Trophoblast cell (in vitro differentiated cells and primary cell): ENCODE data around the gene DES.

ENCODE experiments used
- DNase-seq, 2 donors: peaks; one replicate each; pipeline ENCODE4 v3.0.0-alpha.2; 2016
- H2AFZ ChIP-seq: 2 replicates; pipeline ENCODE4 v1.6.1; 2013; ENCODE audit warnings: low read length, moderate library complexity, mild to moderate bottlenecking; ENCODE audit not compliant: insufficient read depth, poor library complexity
- H2AK5ac ChIP-seq: 2 replicates; pipeline ENCODE4 v1.6.1; 2013; ENCODE audit warnings: mild to moderate bottlenecking, low read length
- H2BK120ac ChIP-seq: 2 replicates; pipeline ENCODE4 v1.6.1; 2013; ENCODE audit warnings: low read length, mild to moderate bottlenecking, moderate library complexity; ENCODE audit not compliant: insufficient read depth, poor library complexity
- H2BK12ac ChIP-seq: 2 replicates; pipeline ENCODE4 v1.6.1; 2013; ENCODE audit warnings: mild to moderate bottlenecking, low read length, moderate library complexity
- H2BK5ac ChIP-seq: 2 replicates; pipeline ENCODE4 v1.6.1; 2013; ENCODE audit warnings: low read length, low read depth, moderate library complexity, mild to moderate bottlenecking; ENCODE audit not compliant: poor library complexity
- H3K14ac ChIP-seq: 2 replicates; pipeline ENCODE4 v1.6.1; 2013; ENCODE audit warnings: mild to moderate bottlenecking, low read length
- H3K18ac ChIP-seq: 2 replicates; pipeline ENCODE4 v1.6.1; 2013; ENCODE audit warnings: mild to moderate bottlenecking, low read length
- H3K23ac ChIP-seq: 2 replicates; pipeline ENCODE4 v1.6.1; 2013; ENCODE audit warnings: low read length
- H3K27ac ChIP-seq: 2 replicates; pipeline ENCODE4 v1.5.1; 2013; ENCODE audit warnings: low read depth, mild to moderate bottlenecking, inconsistent platforms, low read length, moderate library complexity
- H3K27me3 ChIP-seq: 2 replicates; pipeline ENCODE4 v1.6.1; 2013; ENCODE audit warnings: inconsistent platforms, mild to moderate bottlenecking, low read length, moderate library complexity; ENCODE audit not compliant: insufficient read depth
- H3K36me3 ChIP-seq, 2 experiments: 1 replicate in 1 of 2; 2 replicates in 1 of 2; pipeline ENCODE4 v1.6.1; 2013; ENCODE audit warnings: low read length in 2 of 2, mild to moderate bottlenecking in 2 of 2, moderate library complexity in 1 of 2; ENCODE audit not compliant: insufficient read depth in 2 of 2, control insufficient read depth in 1 of 2
- H3K4ac ChIP-seq: 2 replicates; pipeline ENCODE4 v1.6.1; 2013; ENCODE audit warnings: low read depth, mild to moderate bottlenecking, low read length, moderate library complexity
- H3K4me1 ChIP-seq, 2 experiments: 1 replicate in 1 of 2; 2 replicates in 1 of 2; pipeline ENCODE4 v1.6.1; 2013; ENCODE audit warnings: low read length in 2 of 2, mild to moderate bottlenecking in 2 of 2, moderate library complexity in 1 of 2; ENCODE audit not compliant: insufficient read depth in 2 of 2, control insufficient read depth in 1 of 2
- H3K4me2 ChIP-seq: 2 replicates; pipeline ENCODE4 v1.6.1; 2013; ENCODE audit warnings: inconsistent platforms, mild to moderate bottlenecking, low read length, moderate library complexity
- H3K4me3 ChIP-seq: 2 replicates; pipeline ENCODE4 v1.5.1; 2013; ENCODE audit warnings: mild to moderate bottlenecking, low read depth, low read length, inconsistent platforms
- H3K79me1 ChIP-seq: one replicate; pipeline ENCODE4 v1.6.1; 2013; ENCODE audit warnings: low read length
- H3K79me2 ChIP-seq: 2 replicates; pipeline ENCODE4 v1.6.1; 2013; ENCODE audit warnings: low read length, mild to moderate bottlenecking; ENCODE audit not compliant: control insufficient read depth, insufficient read depth, poor library complexity
- H3K9ac ChIP-seq: 2 replicates; pipeline ENCODE4 v1.6.1; 2013; ENCODE audit warnings: mild to moderate bottlenecking, low read length
- H3K9me3 ChIP-seq: 2 replicates; pipeline ENCODE4 v1.6.1; 2013; ENCODE audit warnings: low read depth, mild to moderate bottlenecking, control low read depth, inconsistent platforms, low read length; ENCODE audit not compliant: insufficient read depth
- H4K12ac ChIP-seq: 2 replicates; pipeline ENCODE4 v1.6.1; 2013; ENCODE audit warnings: low read depth, mild to moderate bottlenecking, low read length, moderate library complexity
- H4K8ac ChIP-seq: 2 replicates; pipeline ENCODE4 v1.6.1; 2013; ENCODE audit warnings: low read depth, mild to moderate bottlenecking, low read length, moderate library complexity
- H4K91ac ChIP-seq: one replicate; pipeline ENCODE4 v1.6.1; 2013; ENCODE audit warnings: low read depth, mild to moderate bottlenecking, low read length, moderate library complexity
- WGBS: extraction: QIAGEN DNeasy Blood & Tissue Kit; methylation state at CpG from one replicate; pipeline ENCODE4 v1.1.7; 2013; ENCODE audit warnings: missing lambda C conversion rate; ENCODE audit not compliant: insufficient read length, insufficient coverage; ENCODE audit errors: extremely low coverage; 5-methylcytosine and 5-hydroxymethylcytosine counted together

Gene DES

DNA sequence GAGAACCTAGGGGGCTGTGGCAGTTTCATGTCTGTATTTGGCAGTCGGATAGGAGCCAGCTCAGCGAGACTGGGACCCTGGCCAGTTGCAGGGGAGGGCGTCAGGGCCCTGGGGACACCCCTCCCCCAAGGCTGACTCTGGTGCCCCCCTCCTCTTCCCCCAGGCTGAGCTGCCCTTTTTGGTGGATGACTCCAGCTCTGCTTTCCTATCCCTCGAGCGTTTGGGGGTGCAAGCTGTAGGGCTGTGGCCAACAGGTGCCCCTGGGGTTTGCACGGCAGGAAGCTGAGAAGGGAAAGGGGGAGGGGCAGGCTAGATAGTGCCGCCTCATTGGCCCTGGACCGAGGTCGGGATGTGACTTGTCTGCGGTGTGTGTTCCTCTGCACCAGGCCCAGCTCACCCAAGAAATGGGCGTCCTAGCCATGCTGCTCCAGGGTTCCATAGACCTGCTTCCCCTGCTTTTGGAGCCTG is 42.9 kb downstream of the DES start:
- peaks cover 19% of the 10 kb centered on the region for H3K79me1 ChIP-seq
- H2BK5ac ChIP-seq: peak overlapping the region; percentile 2
- peak overlapping the region; percentile 10 for H3K18ac ChIP-seq
- no peak overlapping the region for H2AFZ ChIP-seq
- H3K9me3 ChIP-seq: peaks cover 3% of the 10 kb centered on the region
- no peak overlapping the region for H3K4me2 ChIP-seq
- no peak for DNase-seq
- no CpG with 5 or more reads among the region's 11 CpGs for WGBS
- H4K12ac ChIP-seq: no peak overlapping the region
- peak overlapping the region; percentile 46 for H3K27ac ChIP-seq
- no peak overlapping the region for H3K4me3 ChIP-seq
- peak overlapping the region; percentile 24 for H4K8ac ChIP-seq
- peak overlapping the region; percentile 34 for H2BK12ac ChIP-seq
- no peaks in the 10 kb centered on the region for H3K27me3 ChIP-seq
- H3K4ac ChIP-seq: no peak overlapping the region
- H3K4me1 ChIP-seq: peaks cover 26 to 31% of the 10 kb centered on the region in 2 experiments
- H2BK120ac ChIP-seq: peak overlapping the region; percentile 44
- no peak overlapping the region for H3K23ac ChIP-seq
- H3K9ac ChIP-seq: no peak overlapping the region
- H2AK5ac ChIP-seq: peak overlapping the region; percentile 13
- H3K14ac ChIP-seq: peak overlapping the region; percentile 5
- H3K36me3 ChIP-seq: peaks cover 2 to 12% of the 10 kb centered on the region in 2 experiments
- H3K79me2 ChIP-seq: no peaks in the 10 kb centered on the region
- H4K91ac ChIP-seq: peak overlapping the region; percentile 71

DNA sequence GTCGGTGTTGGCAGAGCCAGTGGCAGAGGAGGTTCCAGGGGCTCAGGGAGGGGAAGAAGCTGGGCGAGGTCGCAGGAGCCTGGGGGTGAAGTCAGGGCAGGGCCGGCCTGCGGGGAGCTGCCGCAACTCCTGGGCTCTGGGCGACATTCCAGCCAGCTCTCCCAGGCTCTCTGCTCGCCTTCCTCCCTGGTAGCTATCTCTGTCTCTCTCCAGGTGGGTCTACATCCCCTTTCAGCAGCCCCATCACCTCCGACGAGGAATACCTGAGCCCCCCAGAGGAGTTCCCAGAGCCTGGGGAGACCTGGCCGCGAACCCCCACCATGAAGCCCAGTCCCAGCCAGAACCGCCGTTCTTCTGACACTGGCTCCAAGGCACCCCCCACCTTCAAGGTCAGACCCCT is 43.5 kb downstream of the DES start:
- peak overlapping the region; percentile 10 for H3K18ac ChIP-seq
- H3K9me3 ChIP-seq: peaks cover 3% of the 10 kb centered on the region
- DNase-seq: no peak
- no peak overlapping the region for H3K4me2 ChIP-seq
- peak overlapping the region; percentile 63 for H2AK5ac ChIP-seq
- H3K4me3 ChIP-seq: no peak overlapping the region
- H3K79me2 ChIP-seq: no peaks in the 10 kb centered on the region
- no peak overlapping the region for H3K4ac ChIP-seq
- H2AFZ ChIP-seq: no peak overlapping the region
- peak overlapping the region; percentile 44 for H2BK120ac ChIP-seq
- no CpG with 5 or more reads among the region's 14 CpGs for WGBS
- peak overlapping the region; percentile 24 for H4K8ac ChIP-seq
- H2BK12ac ChIP-seq: peak overlapping the region; percentile 47
- H3K36me3 ChIP-seq: peaks cover 5 to 12% of the 10 kb centered on the region in 2 experiments
- H4K12ac ChIP-seq: no peak overlapping the region
- H2BK5ac ChIP-seq: no peak overlapping the region
- H3K9ac ChIP-seq: no peak overlapping the region
- H3K4me1 ChIP-seq: peaks cover 26 to 31% of the 10 kb centered on the region in 2 experiments
- H3K27ac ChIP-seq: no peak overlapping the region
- H3K14ac ChIP-seq: peak overlapping the region; percentile 5
- H3K79me1 ChIP-seq: peaks cover 19% of the 10 kb centered on the region
- no peak overlapping the region for H3K23ac ChIP-seq
- H3K27me3 ChIP-seq: no peaks in the 10 kb centered on the region
- peak overlapping the region; percentile 71 for H4K91ac ChIP-seq

DNA sequence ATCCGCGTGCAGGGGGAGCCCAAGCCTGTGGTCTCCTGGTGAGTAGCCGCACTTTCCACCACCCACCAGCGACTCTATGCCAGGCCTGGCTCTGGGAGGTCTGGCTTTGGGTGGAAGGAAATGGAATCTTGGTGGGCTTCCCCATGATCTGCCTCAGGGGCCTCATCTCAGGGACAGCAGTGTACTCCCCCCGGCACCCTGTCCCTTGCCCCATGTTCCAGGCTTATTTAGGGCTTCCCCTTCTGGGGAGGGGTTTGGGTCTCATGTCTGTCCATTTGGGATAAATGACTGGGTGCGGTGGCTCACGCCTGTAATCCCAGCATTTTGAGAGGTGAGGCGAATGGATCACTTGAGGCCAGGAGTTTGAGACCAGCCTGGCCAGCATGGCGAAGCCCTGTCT is 44.2 kb downstream of the DES start:
- Histone ChIP-seq H3K36me3 (peaks cover 5 to 12% of the 10 kb centered on the region in 2 experiments), H3K18ac (no peak overlapping the region), H2BK5ac (no peak overlapping the region), H3K27ac (no peak overlapping the region), H3K4ac (no peak overlapping the region), H4K12ac (no peak overlapping the region), H3K4me1 (peaks cover 26 to 31% of the 10 kb centered on the region in 2 experiments), H3K4me3 (no peak overlapping the region), H2BK12ac (no peak overlapping the region), H3K4me2 (no peak overlapping the region), H4K8ac (no peak overlapping the region), H3K23ac (no peak overlapping the region), H2AK5ac (no peak overlapping the region), H3K9me3 (peaks cover 3% of the 10 kb centered on the region), H3K27me3 (no peaks in the 10 kb centered on the region), H3K14ac (no peak overlapping the region), H2AFZ (no peak overlapping the region), H3K79me1 (peaks cover 19% of the 10 kb centered on the region), H3K9ac (no peak overlapping the region), H2BK120ac (no peak overlapping the region), H3K79me2 (no peaks in the 10 kb centered on the region), H4K91ac (no peak overlapping the region)
- no CpG with 5 or more reads among the region's 9 CpGs for WGBS
- no peak for DNase-seq

DNA sequence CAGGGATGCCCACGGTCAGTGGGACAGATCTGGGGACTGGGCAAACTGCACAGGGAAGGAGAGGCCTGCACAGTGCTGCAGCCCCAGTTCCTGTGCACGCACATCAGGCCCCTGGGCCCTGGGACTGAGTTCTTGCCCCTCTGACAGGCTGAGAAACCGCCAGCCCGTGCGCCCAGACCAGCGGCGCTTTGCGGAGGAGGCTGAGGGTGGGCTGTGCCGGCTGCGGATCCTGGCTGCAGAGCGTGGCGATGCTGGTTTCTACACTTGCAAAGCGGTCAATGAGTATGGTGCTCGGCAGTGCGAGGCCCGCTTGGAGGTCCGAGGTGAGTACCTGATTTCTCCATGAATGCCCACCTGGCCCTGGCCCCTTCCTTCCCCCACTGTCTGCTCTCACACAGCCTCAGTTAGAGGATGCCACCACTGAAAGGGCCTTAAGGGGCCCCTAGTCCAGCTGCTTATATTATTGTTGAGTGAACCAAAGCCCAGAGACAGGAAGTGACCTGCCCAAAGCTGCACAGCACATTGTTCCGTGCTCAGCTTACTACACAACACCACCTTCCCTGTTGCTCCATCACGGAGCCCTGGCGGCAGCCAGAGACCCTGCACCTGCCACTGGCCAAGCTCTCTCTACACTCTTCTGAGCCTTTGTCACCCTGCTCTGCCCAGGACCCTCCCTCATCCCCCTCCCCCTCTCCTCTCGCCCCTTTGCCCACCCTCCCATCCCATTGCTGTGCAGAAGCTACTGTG is 46.3 kb downstream of the DES start:
- no peak overlapping the region for H3K4me3 ChIP-seq
- H4K8ac ChIP-seq: no peak overlapping the region
- H3K79me1 ChIP-seq: peaks cover 19% of the 10 kb centered on the region
- no peaks in the 10 kb centered on the region for H3K27me3 ChIP-seq
- H3K14ac ChIP-seq: no peak overlapping the region
- no peak overlapping the region for H3K9ac ChIP-seq
- no peak overlapping the region for H3K27ac ChIP-seq
- H3K4ac ChIP-seq: no peak overlapping the region
- H2BK5ac ChIP-seq: no peak overlapping the region
- no peaks in the 10 kb centered on the region for H3K79me2 ChIP-seq
- H3K4me2 ChIP-seq: no peak overlapping the region
- H2AFZ ChIP-seq: no peak overlapping the region
- H3K9me3 ChIP-seq: peaks cover 3% of the 10 kb centered on the region
- H2BK12ac ChIP-seq: no peak overlapping the region
- H3K36me3 ChIP-seq: peaks cover 5 to 12% of the 10 kb centered on the region in 2 experiments
- H3K4me1 ChIP-seq: peaks cover 23 to 28% of the 10 kb centered on the region in 2 experiments
- DNase-seq: peak in 1 of 2 donors; percentile 18
- no peak overlapping the region for H2AK5ac ChIP-seq
- no peak overlapping the region for H2BK120ac ChIP-seq
- H4K91ac ChIP-seq: no peak overlapping the region
- no CpG with 5 or more reads among the region's 21 CpGs for WGBS
- H4K12ac ChIP-seq: no peak overlapping the region
- no peak overlapping the region for H3K23ac ChIP-seq
- no peak overlapping the region for H3K18ac ChIP-seq
